ENCODE measurements around the gene RUNX2. TPM values are rescaled to one million over a fixed set of nuclear protein-coding genes. Genes with fewer than 3 reads are reported as not detected.

RUNX2 gene
- total RNA-seq, 1 donor from 2014 or later, result 26.1 TPM

DNA sequence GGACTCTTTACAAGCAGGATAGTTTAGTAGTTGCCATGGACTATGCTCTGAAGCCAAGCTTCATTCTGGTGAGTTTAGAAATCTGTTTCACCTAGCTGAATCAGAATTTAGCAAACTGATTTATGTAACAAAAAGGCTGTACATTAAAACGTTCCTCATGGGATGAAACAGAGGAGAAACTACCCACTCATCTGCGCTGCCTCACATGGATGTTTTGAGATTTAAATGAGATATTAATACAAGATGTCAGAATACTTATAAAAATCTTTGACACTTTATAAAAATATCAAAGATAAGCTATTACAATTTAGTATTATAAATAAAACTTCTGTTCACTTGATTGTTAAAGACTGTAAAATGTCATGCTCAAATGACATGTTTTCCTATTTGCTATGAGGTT, 16.8 kb downstream of the RUNX2 start:
- no peaks in the 10 kb centered on the region for H3K27me3 Mint-ChIP-seq (ENCODE audit: low read depth, unreplicated experiment)
- no peaks in the 10 kb centered on the region for H3K9me3 Mint-ChIP-seq (ENCODE audit: unreplicated experiment)
- H3K4me1 ChIP-seq (ENCODE audit: insufficient read depth, low read length), result no peaks in the 10 kb centered on the region
- H3K79me2 ChIP-seq (ENCODE audit: insufficient read depth, low read length), result no peaks in the 10 kb centered on the region
- TF ChIP-seq, protein P1, sequence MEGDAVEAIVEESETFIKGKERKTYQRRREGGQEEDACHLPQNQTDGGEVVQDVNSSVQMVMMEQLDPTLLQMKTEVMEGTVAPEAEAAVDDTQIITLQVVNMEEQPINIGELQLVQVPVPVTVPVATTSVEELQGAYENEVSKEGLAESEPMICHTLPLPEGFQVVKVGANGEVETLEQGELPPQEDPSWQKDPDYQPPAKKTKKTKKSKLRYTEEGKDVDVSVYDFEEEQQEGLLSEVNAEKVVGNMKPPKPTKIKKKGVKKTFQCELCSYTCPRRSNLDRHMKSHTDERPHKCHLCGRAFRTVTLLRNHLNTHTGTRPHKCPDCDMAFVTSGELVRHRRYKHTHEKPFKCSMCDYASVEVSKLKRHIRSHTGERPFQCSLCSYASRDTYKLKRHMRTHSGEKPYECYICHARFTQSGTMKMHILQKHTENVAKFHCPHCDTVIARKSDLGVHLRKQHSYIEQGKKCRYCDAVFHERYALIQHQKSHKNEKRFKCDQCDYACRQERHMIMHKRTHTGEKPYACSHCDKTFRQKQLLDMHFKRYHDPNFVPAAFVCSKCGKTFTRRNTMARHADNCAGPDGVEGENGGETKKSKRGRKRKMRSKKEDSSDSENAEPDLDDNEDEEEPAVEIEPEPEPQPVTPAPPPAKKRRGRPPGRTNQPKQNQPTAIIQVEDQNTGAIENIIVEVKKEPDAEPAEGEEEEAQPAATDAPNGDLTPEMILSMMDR (IDR thresholded peaks at IDR 0.05; ENCODE audit: insufficient read depth, low read depth, low read length), result no peak
- TF ChIP-seq EZH2 (IDR thresholded peaks at IDR 0.05; ENCODE audit: insufficient read depth, low read length), result no peak
- no peak overlapping the region for H3K27ac ChIP-seq (ENCODE audit: low read depth, low read length)
- no peaks in the 10 kb centered on the region for H3K4me1 Mint-ChIP-seq (ENCODE audit: low read depth, unreplicated experiment)
- H3K9me3 ChIP-seq (ENCODE audit: insufficient read depth, low read depth, low read length), result no peaks in the 10 kb centered on the region
- H3K36me3 ChIP-seq (ENCODE audit: insufficient read depth, low read length), result no peaks in the 10 kb centered on the region
- H3K4me3 ChIP-seq (ENCODE audit: insufficient read depth, low read depth, low read length), result no peak overlapping the region
- H4K20me1 ChIP-seq (ENCODE audit: insufficient read depth, low read length), result no peaks in the 10 kb centered on the region
- DNase-seq (ENCODE audit: low read depth) (no peak), FAIRE-seq (no peak)
- no peaks in the 10 kb centered on the region for H3K27me3 ChIP-seq (ENCODE audit: insufficient read depth, low read length)
- no peak overlapping the region for H3K27ac Mint-ChIP-seq (ENCODE audit: unreplicated experiment)
- no peaks in the 10 kb centered on the region for H3K36me3 Mint-ChIP-seq (ENCODE audit: low read depth, unreplicated experiment)
- H2AFZ ChIP-seq (ENCODE audit: low read depth, low read length), result no peak overlapping the region
- H3K9ac ChIP-seq (ENCODE audit: low read length), result no peak overlapping the region
- H3K4me3 Mint-ChIP-seq (ENCODE audit: unreplicated experiment), result no peak overlapping the region
- no peak overlapping the region for H3K4me2 ChIP-seq (ENCODE audit: low read length)

- TF ChIP-seq, protein P1 (IDR thresholded peaks at IDR 0.05; ENCODE audit: insufficient read depth, low read depth, low read length), result no peak
- no peak for TF ChIP-seq EZH2 (IDR thresholded peaks at IDR 0.05; ENCODE audit: insufficient read depth, low read length)
- no peaks in the 10 kb centered on the region for H3K4me1 ChIP-seq (ENCODE audit: insufficient read depth, low read length)
- H3K27ac ChIP-seq (ENCODE audit: low read depth, low read length), result no peak overlapping the region
- H3K36me3 ChIP-seq (ENCODE audit: insufficient read depth, low read length), result no peaks in the 10 kb centered on the region
- H3K79me2 ChIP-seq (ENCODE audit: insufficient read depth, low read length), result no peaks in the 10 kb centered on the region
- H3K9me3 ChIP-seq (ENCODE audit: insufficient read depth, low read depth, low read length), result no peaks in the 10 kb centered on the region
- FAIRE-seq (peak; percentile 17), DNase-seq (ENCODE audit: low read depth) (peak; percentile 17)
- no peak overlapping the region for H3K4me3 Mint-ChIP-seq (ENCODE audit: unreplicated experiment)
- no peaks in the 10 kb centered on the region for H3K36me3 Mint-ChIP-seq (ENCODE audit: low read depth, unreplicated experiment)
- H3K4me3 ChIP-seq (ENCODE audit: insufficient read depth, low read depth, low read length), result no peak overlapping the region
- no peaks in the 10 kb centered on the region for H4K20me1 ChIP-seq (ENCODE audit: insufficient read depth, low read length)
- no peak overlapping the region for H3K27ac Mint-ChIP-seq (ENCODE audit: unreplicated experiment)
- H3K27me3 Mint-ChIP-seq (ENCODE audit: low read depth, unreplicated experiment), result no peaks in the 10 kb centered on the region
- no peaks in the 10 kb centered on the region for H3K9me3 Mint-ChIP-seq (ENCODE audit: unreplicated experiment)
- peaks cover 13% of the 10 kb centered on the region for H3K4me1 Mint-ChIP-seq (ENCODE audit: low read depth, unreplicated experiment)
- no peak overlapping the region for H3K9ac ChIP-seq (ENCODE audit: low read length)
- no peak overlapping the region for H2AFZ ChIP-seq (ENCODE audit: low read depth, low read length)
- no peaks in the 10 kb centered on the region for H3K27me3 ChIP-seq (ENCODE audit: insufficient read depth, low read length)
- no peak overlapping the region for H3K4me2 ChIP-seq (ENCODE audit: low read length)
Observed at GRCh38 chr6:45350186-45350710, 22.1 kb downstream of the RUNX2 start.

GRCh38 chr6:45351076-45351475, 22.9 kb downstream of the RUNX2 start:
- no peak for FAIRE-seq
- no peaks in the 10 kb centered on the region for H3K36me3 Mint-ChIP-seq (ENCODE audit: low read depth, unreplicated experiment)

More at GRCh38 chr6:45351076-45351475, 22.9 kb downstream of the RUNX2 start:
- H3K4me1 ChIP-seq (ENCODE audit: insufficient read depth, low read length), result no peaks in the 10 kb centered on the region
- H3K79me2 ChIP-seq (ENCODE audit: insufficient read depth, low read length), result no peaks in the 10 kb centered on the region
- H3K9ac ChIP-seq (ENCODE audit: low read length), result no peak overlapping the region
- no peak overlapping the region for H2AFZ ChIP-seq (ENCODE audit: low read depth, low read length)
- no peak overlapping the region for H3K4me3 Mint-ChIP-seq (ENCODE audit: unreplicated experiment)
- H3K36me3 ChIP-seq (ENCODE audit: insufficient read depth, low read length), result no peaks in the 10 kb centered on the region
- no peaks in the 10 kb centered on the region for H3K9me3 Mint-ChIP-seq (ENCODE audit: unreplicated experiment)
- no peak overlapping the region for H3K4me3 ChIP-seq (ENCODE audit: insufficient read depth, low read depth, low read length)
- H3K27me3 ChIP-seq (ENCODE audit: insufficient read depth, low read length), result no peaks in the 10 kb centered on the region
- no peaks in the 10 kb centered on the region for H3K9me3 ChIP-seq (ENCODE audit: insufficient read depth, low read depth, low read length)
- H3K4me1 Mint-ChIP-seq (ENCODE audit: low read depth, unreplicated experiment), result peaks cover 13% of the 10 kb centered on the region
- TF ChIP-seq EZH2 (IDR thresholded peaks at IDR 0.05; ENCODE audit: insufficient read depth, low read length), result no peak
- TF ChIP-seq, protein P1 (IDR thresholded peaks at IDR 0.05; ENCODE audit: insufficient read depth, low read depth, low read length), result no peak
- H3K27ac Mint-ChIP-seq (ENCODE audit: unreplicated experiment), result no peak overlapping the region
- DNase-seq (ENCODE audit: low read depth), result no peak
- H3K4me2 ChIP-seq (ENCODE audit: low read length), result no peak overlapping the region
- no peaks in the 10 kb centered on the region for H4K20me1 ChIP-seq (ENCODE audit: insufficient read depth, low read length)
- H3K27ac ChIP-seq (ENCODE audit: low read depth, low read length), result no peak overlapping the region
- no peaks in the 10 kb centered on the region for H3K27me3 Mint-ChIP-seq (ENCODE audit: low read depth, unreplicated experiment)
